Naive thymus-derived CD4-positive, alpha-beta T cell (primary cell): ENCODE results near the gene VPS25. TPM values are rescaled to one million over a fixed set of nuclear protein-coding genes. Genes with fewer than 3 reads are reported as not detected.
A peak's percentile ranks its signal among the peaks of the same experiment; 100 is the strongest.

ENCODE experiments used
- ATAC-seq: fragments of 150-1000 bp; cut with Tn5 transposase; 2 replicates; pipeline ENCODE4 v1.10.0; 2021; ENCODE audit warnings: mild to moderate bottlenecking, moderate library complexity
- CTCF ChIA-PET: fragments of 350-600 bp; sonication (Branson Sonifier 250); formaldehyde crosslinking; loops from one replicate; lab custom pipeline; 2021; ENCODE audit warnings: antibody characterized with exemption; lab: Charles Lee
- POLR2A ChIA-PET: fragments of 350-600 bp; sonication (Branson Sonifier 250); formaldehyde crosslinking; loops from one replicate; lab custom pipeline; 2021; ENCODE audit warnings: antibody characterized with exemption, inconsistent platforms; lab: Charles Lee
- DNase-seq, 9 donors: peaks; one replicate each; pipeline versions ENCODE4 v3.0.0 to v3.0.0-alpha.2; 2020 to 2022; ENCODE audit warnings: mixed read lengths in 1 of 9
- H3K27ac ChIP-seq: one replicate; pipeline ENCODE4 v1.7.0; 2013; ENCODE audit warnings: mild to moderate bottlenecking, low read depth, low read length, moderate library complexity
- H3K27me3 ChIP-seq, 2 donors: one replicate each; pipeline ENCODE4 v1.7.0; 2013; ENCODE audit warnings: low read length in 2 of 2, mild to moderate bottlenecking in 2 of 2, moderate library complexity in 2 of 2; ENCODE audit not compliant: control insufficient read depth in 2 of 2, insufficient read depth in 2 of 2
- H3K36me3 ChIP-seq, 3 experiments: 1 replicate in 2 of 3; 2 replicates in 1 of 3; pipeline ENCODE4 v1.7.0; 2013; ENCODE audit warnings: low read length in 3 of 3, mild to moderate bottlenecking in 3 of 3, moderate library complexity in 1 of 3; ENCODE audit not compliant: insufficient read depth in 3 of 3, control insufficient read depth in 2 of 3
- H3K4me1 ChIP-seq, 2 donors: one replicate each; pipeline ENCODE4 v1.7.0; 2013; ENCODE audit warnings: low read length in 2 of 2, mild to moderate bottlenecking in 2 of 2, moderate library complexity in 1 of 2; ENCODE audit not compliant: control insufficient read depth in 2 of 2, insufficient read depth in 2 of 2
- H3K4me3 ChIP-seq: 2 replicates; pipeline ENCODE4 v1.7.0; 2013; ENCODE audit warnings: mild to moderate bottlenecking, low read length
- H3K9me3 ChIP-seq, 3 experiments: 1 replicate in 2 of 3; 2 replicates in 1 of 3; pipeline ENCODE4 v1.7.0; 2013; ENCODE audit warnings: low read length in 3 of 3; ENCODE audit not compliant: control insufficient read depth in 2 of 3
- H3K27ac Mint-ChIP-seq, 9 donors: one replicate each; pipeline ENCODE4 v1.8.0; 2020 to 2022; ENCODE audit warnings: mixed read lengths in 9 of 9, mild to moderate bottlenecking in 8 of 9, moderate library complexity in 5 of 9, inconsistent platforms in 2 of 9
- H3K27me3 Mint-ChIP-seq, 5 donors: one replicate each; pipeline ENCODE4 v1.8.0; 2021 to 2022; ENCODE audit warnings: mixed read lengths in 5 of 5, mild to moderate bottlenecking in 1 of 5
- H3K36me3 Mint-ChIP-seq, 5 donors: one replicate each; pipeline ENCODE4 v1.8.0; 2020 to 2022; ENCODE audit warnings: mixed read lengths in 5 of 5, mild to moderate bottlenecking in 3 of 5, inconsistent platforms in 1 of 5
- H3K4me1 Mint-ChIP-seq, 7 donors: one replicate each; pipeline ENCODE4 v1.8.0; 2020 to 2022; ENCODE audit warnings: mixed read lengths in 7 of 7, mild to moderate bottlenecking in 3 of 7, inconsistent platforms in 1 of 7
- H3K4me3 Mint-ChIP-seq, 10 donors: one replicate each; pipeline ENCODE4 v1.8.0; 2020 to 2022; ENCODE audit warnings: mild to moderate bottlenecking in 10 of 10, mixed read lengths in 10 of 10, moderate library complexity in 6 of 10, inconsistent platforms in 2 of 10
- H3K9me3 Mint-ChIP-seq, 11 donors: one replicate each; pipeline ENCODE4 v1.8.0; 2020 to 2022; ENCODE audit warnings: mixed read lengths in 11 of 11, mild to moderate bottlenecking in 4 of 11, inconsistent platforms in 1 of 11, moderate library complexity in 1 of 11
- intact Hi-C, 2 donors: fragments of 100-400 bp; cut with micrococcal nuclease; formaldehyde crosslinking; loops; one replicate each; pipeline ENCODE4 v1.15.1; 2023
- polyA plus RNA-seq, 2 donors: library from polyadenylated mRNA; unstranded; fragments of 300-500 nt; fragmentation: Illumina TruSeq; gene quantifications; one replicate each; pipeline ENCODE4 v1.2.3, GENCODE V29; 2021
- total RNA-seq, 6 experiments: library from RNA in 5 of 6; stranded (reverse) in 5 of 6; gene quantifications; 1 replicate in 5 of 6; 2 replicates in 1 of 6; pipeline ENCODE4 v1.2.3 and lab custom pipeline; 2021 to 2026

Gene VPS25
- total and polyA plus RNA-seq, 7 experiments from 2014 or later: 24.3 to 60.6 (median 39.6) TPM

GRCh38 chr17:42774066-42774745 is 957 bp downstream of the VPS25 start:
- CTCF ChIA-PET: no interaction called here
- intact Hi-C loops: no loop called here
- POLR2A ChIA-PET: interaction anchor here (0.6 to 3.2 kb wide), 13 partner anchors 12 to 954 kb away, joined by 3 to 19 read pairs (median 4); partner anchors contain the start of genes BECN1, CNTD1, COA3 and PSME3

GRCh38 chr17:42775534-42776098 is 2.4 kb downstream of the VPS25 start:
- Mint-ChIP-seq H3K9me3 (peaks cover 0 to 5% (median 0%) of the 10 kb centered on the region in 11 donors), H3K36me3 (peaks cover 10 to 44% (median 21%) of the 10 kb centered on the region in 5 donors), H3K27me3 (peaks cover 0 to 8% (median 0%) of the 10 kb centered on the region in 5 donors), H3K4me3 (peak overlapping the region in 3 of 10 donors; percentile 67 to 98 (median 98)), H3K27ac (no peak overlapping the region), H3K4me1 (peaks cover 20 to 39% (median 34%) of the 10 kb centered on the region in 7 donors)
- no peak for DNase-seq
- no peak overlapping the region for H3K4me3 ChIP-seq
- ChIA-PET CTCF (no interaction called here), POLR2A (interaction anchor here (0.8 kb wide), 2 partner anchors 12 to 730 kb away, joined by 3 read pairs; no protein-coding TSS in a partner anchor)
- no peaks in the 10 kb centered on the region for H3K9me3 ChIP-seq
- ATAC-seq: no peak
- no peak overlapping the region for H3K27ac ChIP-seq
- H3K4me1 ChIP-seq: peaks cover 8% of the 10 kb centered on the region in 2 donors
- no peaks in the 10 kb centered on the region for H3K27me3 ChIP-seq
- intact Hi-C loops: no loop called here
- H3K36me3 ChIP-seq: peaks cover 0 to 50% (median 3%) of the 10 kb centered on the region in 3 experiments

More at GRCh38 chr17:42774066-42774745, 957 bp downstream of the VPS25 start:
- peaks cover 0 to 39% (median 2%) of the 10 kb centered on the region in 3 experiments for H3K36me3 ChIP-seq
- peaks cover 8% of the 10 kb centered on the region in 2 donors for H3K4me1 ChIP-seq
- H3K27ac ChIP-seq: peak overlapping the region; percentile 93
- H3K4me1 Mint-ChIP-seq: peaks cover 12 to 35% (median 29%) of the 10 kb centered on the region in 7 donors
- peaks cover 0 to 5% (median 0%) of the 10 kb centered on the region in 11 donors for H3K9me3 Mint-ChIP-seq
- ATAC-seq: no peak
- H3K9me3 ChIP-seq: no peaks in the 10 kb centered on the region
- DNase-seq: no peak
- H3K27me3 ChIP-seq: no peaks in the 10 kb centered on the region
- H3K27ac Mint-ChIP-seq: peak overlapping the region; percentile 96 to 99 (median 98)
- peak overlapping the region; percentile 97 for H3K4me3 ChIP-seq
- H3K4me3 Mint-ChIP-seq: peak overlapping the region; percentile 94 to 100 (median 98)
- H3K27me3 Mint-ChIP-seq: peaks cover 0 to under 1% (median 0%) of the 10 kb centered on the region in 5 donors
- peaks cover 7 to 37% (median 15%) of the 10 kb centered on the region in 5 donors for H3K36me3 Mint-ChIP-seq

GRCh38 chr17:42778570-42778969 is 5.3 kb downstream of the VPS25 start:
- CTCF ChIA-PET: no interaction called here
- intact Hi-C loops: no loop called here

GRCh38 chr17:42779304-42779935 is 6.2 kb downstream of the VPS25 start:
- peaks cover 18 to 37% (median 26%) of the 10 kb centered on the region in 7 donors for H3K4me1 Mint-ChIP-seq
- intact Hi-C loops: no loop called here
- ChIA-PET POLR2A (no interaction called here), CTCF (no interaction called here)
- H3K4me3 Mint-ChIP-seq: peak overlapping the region in 4 of 10 donors; percentile 2 to 58 (median 41)
- H3K36me3 ChIP-seq: peaks cover 0 to 45% (median 3%) of the 10 kb centered on the region in 3 experiments
- DNase-seq (no peak), ATAC-seq (no peak)
- no peaks in the 10 kb centered on the region for H3K9me3 ChIP-seq
- H3K27ac ChIP-seq: no peak overlapping the region
- H3K27me3 Mint-ChIP-seq: peaks cover 28 to 43% (median 30%) of the 10 kb centered on the region in 5 donors
- no peak overlapping the region for H3K4me3 ChIP-seq
- peaks cover under 1 to 5% of the 10 kb centered on the region in 2 donors for H3K4me1 ChIP-seq
- peaks cover 10 to 44% (median 18%) of the 10 kb centered on the region in 5 donors for H3K36me3 Mint-ChIP-seq
- peaks cover 0 to 24% of the 10 kb centered on the region in 2 donors for H3K27me3 ChIP-seq
- H3K9me3 Mint-ChIP-seq: peaks cover 0 to 3% (median 0%) of the 10 kb centered on the region in 11 donors
- H3K27ac Mint-ChIP-seq: peak overlapping the region in 1 of 9 donors; percentile 18

More at GRCh38 chr17:42778570-42778969, 5.3 kb downstream of the VPS25 start:
- Histone ChIP-seq H3K36me3 (peaks cover 0 to 46% (median 3%) of the 10 kb centered on the region in 3 experiments), H3K4me1 (peaks cover 8% of the 10 kb centered on the region in 2 donors), H3K27ac (no peak overlapping the region), H3K4me3 (no peak overlapping the region), H3K27me3 (peaks cover 0 to 20% of the 10 kb centered on the region in 2 donors), H3K9me3 (no peaks in the 10 kb centered on the region)
- peaks cover 0 to 3% (median 0%) of the 10 kb centered on the region in 11 donors for H3K9me3 Mint-ChIP-seq
- no peak overlapping the region for H3K4me3 Mint-ChIP-seq
- peaks cover 19 to 35% (median 23%) of the 10 kb centered on the region in 5 donors for H3K27me3 Mint-ChIP-seq
- peaks cover 22 to 39% (median 31%) of the 10 kb centered on the region in 7 donors for H3K4me1 Mint-ChIP-seq
- no peak for ATAC-seq
- no peak for DNase-seq
- peaks cover 10 to 44% (median 21%) of the 10 kb centered on the region in 5 donors for H3K36me3 Mint-ChIP-seq
- no peak overlapping the region for H3K27ac Mint-ChIP-seq
- POLR2A ChIA-PET: no interaction called here

DNA sequence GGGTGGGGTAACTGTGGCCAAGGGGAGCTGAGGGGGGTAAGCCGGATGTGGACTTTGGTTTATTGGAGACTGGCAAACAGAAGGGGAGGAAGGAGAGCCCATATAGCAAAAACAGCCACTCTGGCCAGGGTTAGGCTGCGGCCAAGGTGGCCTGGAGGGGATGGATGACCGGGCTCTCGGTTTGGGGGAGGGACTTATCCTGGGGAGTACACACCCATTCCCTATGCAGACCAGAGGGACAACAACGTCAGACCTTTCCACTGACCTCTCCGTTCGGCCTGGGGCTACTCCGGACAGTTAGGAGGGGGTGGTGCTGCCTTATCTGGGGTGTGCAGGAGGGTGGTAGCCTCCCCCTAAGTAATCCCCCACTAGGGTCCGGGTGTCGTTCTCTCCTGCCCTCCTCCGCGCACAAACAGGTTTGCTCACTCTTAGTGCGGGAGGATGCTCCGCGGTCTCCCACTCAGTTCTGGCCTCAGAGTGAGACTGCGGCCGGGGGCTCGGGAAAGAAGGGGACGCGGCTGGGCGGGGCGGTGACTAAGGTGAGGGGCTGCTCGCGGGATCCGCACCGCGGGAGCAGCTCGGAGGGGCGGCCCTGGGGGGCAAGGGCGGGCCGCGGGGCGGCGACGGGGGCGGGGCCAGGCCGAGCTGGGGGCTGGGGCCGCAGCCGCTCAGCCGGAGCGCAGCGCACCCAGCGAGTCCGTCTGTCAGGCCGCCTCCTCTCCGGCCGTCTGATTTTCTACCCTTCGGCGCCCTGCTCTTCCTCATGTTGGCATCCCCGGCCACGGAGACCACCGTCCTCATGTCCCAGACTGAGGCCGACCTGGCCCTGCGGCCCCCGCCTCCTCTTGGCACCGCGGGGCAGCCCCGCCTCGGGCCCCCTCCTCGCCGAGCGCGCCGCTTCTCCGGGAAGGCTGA is 6.9 kb downstream of the VPS25 start, which contains the start of gene WNK4:
TSS of gene WNK4 (plus strand) at position 675 of the 915 bp plus-strand sequence. CDS start at position 764, 89 bp downstream.
- ATAC-seq (no peak), DNase-seq (no peak)
- Mint-ChIP-seq H3K27ac (peak within 1 kb of the TSS in 1 of 9 donors; percentile 18), H3K4me1 (peaks cover 19 to 38% (median 30%) of the 10 kb centered on the region in 7 donors), H3K9me3 (peaks cover 0 to 3% (median 0%) of the 10 kb centered on the region in 11 donors), H3K27me3 (peaks cover 35 to 51% (median 38%) of the 10 kb centered on the region in 5 donors), H3K4me3 (peak within 1 kb of the TSS in 7 of 10 donors; percentile 21 to 58 (median 38)), H3K36me3 (peaks cover 10 to 40% (median 17%) of the 10 kb centered on the region in 5 donors)
- H3K4me1 ChIP-seq: peaks cover 6 to 13% of the 10 kb centered on the region in 2 donors
- H3K4me3 ChIP-seq: no peak within 1 kb of the TSS
- intact Hi-C loops: no loop called here
- H3K9me3 ChIP-seq: no peaks in the 10 kb centered on the region
- ChIA-PET CTCF (interaction anchor here (0.6 kb wide), 1 partner anchor 10 kb away, joined by 3 read pairs; no protein-coding TSS in a partner anchor), POLR2A (interaction anchor here (0.9 to 1.4 kb wide), 2 partner anchors 9 to 10 kb away, joined by 3 to 5 read pairs; no protein-coding TSS in a partner anchor)
- peaks cover 0 to 42% (median 3%) of the 10 kb centered on the region in 3 experiments for H3K36me3 ChIP-seq
- H3K27me3 ChIP-seq: peaks cover 0 to 28% of the 10 kb centered on the region in 2 donors
- no peak within 1 kb of the TSS for H3K27ac ChIP-seq
